Measurements from ENCODE around the gene IRF2. TPM values are rescaled to one million over a fixed set of nuclear protein-coding genes. Genes with fewer than 3 reads are reported as not detected.

IRF2 gene
- total RNA-seq, 1 donor = 43.8 TPM

GRCh38 chr4:184511156-184511555, 36.8 kb upstream of the IRF2 start:
- no peak overlapping the region for H3K4me3 ChIP-seq (ENCODE audit: insufficient read depth, low read length)
- no peak for TF ChIP-seq CTCF (IDR thresholded peaks at IDR 0.05; ENCODE audit: extremely low read depth, low read depth, low read length)
- H3K9me3 ChIP-seq (ENCODE audit: low read depth, low read length) = no peaks in the 10 kb centered on the region
- no peak overlapping the region for H3K27ac ChIP-seq (ENCODE audit: low read depth, low read length)
- H3K27me3 ChIP-seq (ENCODE audit: insufficient read depth, low read length) = no peaks in the 10 kb centered on the region
- H3K79me2 ChIP-seq (ENCODE audit: insufficient read depth, low read length) = no peaks in the 10 kb centered on the region
- no peaks in the 10 kb centered on the region for H4K20me1 ChIP-seq (ENCODE audit: insufficient read depth, low read length)
- H3K36me3 ChIP-seq (ENCODE audit: insufficient read depth, low read length) = no peaks in the 10 kb centered on the region
- no peak for DNase-seq (ENCODE audit: insufficient read length, low spot score, missing footprints)
- H2AFZ ChIP-seq (ENCODE audit: low read length) = no peak overlapping the region
- no peak overlapping the region for H3K4me2 ChIP-seq (ENCODE audit: insufficient read depth, low read length)
- H3K4me1 ChIP-seq (ENCODE audit: insufficient read depth, low read length) = peaks cover 19% of the 10 kb centered on the region

- TF ChIP-seq CTCF (IDR thresholded peaks at IDR 0.05; ENCODE audit: extremely low read depth, low read depth, low read length) = no peak
- Histone ChIP-seq H3K4me3 (ENCODE audit: insufficient read depth, low read length) (no peak overlapping the region), H3K36me3 (ENCODE audit: insufficient read depth, low read length) (no peaks in the 10 kb centered on the region)
Measured at GRCh38 chr4:184510401-184510800, 36.1 kb upstream of the IRF2 start.

GRCh38 chr4:184506527-184507121, 32.3 kb upstream of the IRF2 start:
- Histone ChIP-seq H3K4me2 (ENCODE audit: insufficient read depth, low read length) (no peak overlapping the region), H4K20me1 (ENCODE audit: insufficient read depth, low read length) (no peaks in the 10 kb centered on the region), H3K9me3 (ENCODE audit: low read depth, low read length) (no peaks in the 10 kb centered on the region), H3K27ac (ENCODE audit: low read depth, low read length) (no peak overlapping the region), H3K27me3 (ENCODE audit: insufficient read depth, low read length) (no peaks in the 10 kb centered on the region), H2AFZ (ENCODE audit: low read length) (no peak overlapping the region), H3K4me1 (ENCODE audit: insufficient read depth, low read length) (no peaks in the 10 kb centered on the region), H3K36me3 (ENCODE audit: insufficient read depth, low read length) (no peaks in the 10 kb centered on the region), H3K79me2 (ENCODE audit: insufficient read depth, low read length) (no peaks in the 10 kb centered on the region), H3K4me3 (ENCODE audit: insufficient read depth, low read length) (no peak overlapping the region)
- DNase-seq (ENCODE audit: insufficient read length, low spot score, missing footprints) = peak; percentile 71
- peak; percentile 23 for TF ChIP-seq CTCF (IDR thresholded peaks at IDR 0.05; ENCODE audit: extremely low read depth, low read depth, low read length)

More at GRCh38 chr4:184510401-184510800, 36.1 kb upstream of the IRF2 start:
- Histone ChIP-seq H3K27ac (ENCODE audit: low read depth, low read length) (no peak overlapping the region), H4K20me1 (ENCODE audit: insufficient read depth, low read length) (no peaks in the 10 kb centered on the region), H3K79me2 (ENCODE audit: insufficient read depth, low read length) (no peaks in the 10 kb centered on the region), H3K4me1 (ENCODE audit: insufficient read depth, low read length) (peaks cover 19% of the 10 kb centered on the region), H3K27me3 (ENCODE audit: insufficient read depth, low read length) (no peaks in the 10 kb centered on the region), H3K4me2 (ENCODE audit: insufficient read depth, low read length) (no peak overlapping the region), H3K9me3 (ENCODE audit: low read depth, low read length) (no peaks in the 10 kb centered on the region), H2AFZ (ENCODE audit: low read length) (no peak overlapping the region)
- no peak for DNase-seq (ENCODE audit: insufficient read length, low spot score, missing footprints)

GRCh38 chr4:184504385-184504784, 30.0 kb upstream of the IRF2 start:
- Histone ChIP-seq H3K4me1 (ENCODE audit: insufficient read depth, low read length) (no peaks in the 10 kb centered on the region), H3K4me3 (ENCODE audit: insufficient read depth, low read length) (no peak overlapping the region), H3K27me3 (ENCODE audit: insufficient read depth, low read length) (no peaks in the 10 kb centered on the region), H3K36me3 (ENCODE audit: insufficient read depth, low read length) (no peaks in the 10 kb centered on the region), H4K20me1 (ENCODE audit: insufficient read depth, low read length) (no peaks in the 10 kb centered on the region), H3K9me3 (ENCODE audit: low read depth, low read length) (no peaks in the 10 kb centered on the region), H3K79me2 (ENCODE audit: insufficient read depth, low read length) (no peaks in the 10 kb centered on the region), H3K27ac (ENCODE audit: low read depth, low read length) (no peak overlapping the region), H3K4me2 (ENCODE audit: insufficient read depth, low read length) (no peak overlapping the region), H2AFZ (ENCODE audit: low read length) (no peak overlapping the region)
- no peak for DNase-seq (ENCODE audit: insufficient read length, low spot score, missing footprints)
- TF ChIP-seq CTCF (IDR thresholded peaks at IDR 0.05; ENCODE audit: extremely low read depth, low read depth, low read length) = no peak
